SIG-M5 (cell line): ENCODE measurements around the gene RBM41.

Experiments used
- DNase-seq: peaks from one replicate; lab custom pipeline; 2025; lab: John Stamatoyannopoulos, UW

RBM41 gene

GRCh38 chrX:107025545-107025944 lies 93.1 kb downstream of the RBM41 start:
- DNase-seq: no peak

GRCh38 chrX:107014936-107015335 lies 103.7 kb downstream of the RBM41 start:
- no peak for DNase-seq
